LoVo (cell line): Measurements from ENCODE around the gene MCM6.

Source experiments
- DNase-seq: peaks from one replicate; pipeline ENCODE4 v3.0.0-alpha.2; 2016; ENCODE audit warnings: low spot score

Gene MCM6

GRCh38 chr2:135862718-135863117 is 13.5 kb downstream of the MCM6 start:
- no peak for DNase-seq

DNA sequence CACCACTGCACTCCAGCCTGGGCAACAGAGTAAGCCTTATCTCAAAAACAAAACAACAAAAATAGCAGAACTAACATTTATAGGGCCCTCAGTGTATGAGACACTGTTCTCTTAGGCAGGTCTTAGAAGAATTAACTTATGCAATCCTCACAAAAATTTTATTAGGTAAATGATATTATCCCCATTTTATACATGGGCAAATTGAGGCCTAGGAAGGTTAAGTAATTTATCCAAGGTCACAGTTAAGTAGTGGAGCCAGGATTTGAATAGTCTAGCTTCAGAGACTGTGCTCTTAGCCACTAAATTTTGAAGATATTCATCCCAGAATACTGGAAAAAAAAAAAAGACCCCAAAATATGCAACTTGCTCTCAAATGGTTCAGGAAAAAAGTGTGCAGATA is 22.8 kb downstream of the MCM6 start:
- no peak for DNase-seq

DNA sequence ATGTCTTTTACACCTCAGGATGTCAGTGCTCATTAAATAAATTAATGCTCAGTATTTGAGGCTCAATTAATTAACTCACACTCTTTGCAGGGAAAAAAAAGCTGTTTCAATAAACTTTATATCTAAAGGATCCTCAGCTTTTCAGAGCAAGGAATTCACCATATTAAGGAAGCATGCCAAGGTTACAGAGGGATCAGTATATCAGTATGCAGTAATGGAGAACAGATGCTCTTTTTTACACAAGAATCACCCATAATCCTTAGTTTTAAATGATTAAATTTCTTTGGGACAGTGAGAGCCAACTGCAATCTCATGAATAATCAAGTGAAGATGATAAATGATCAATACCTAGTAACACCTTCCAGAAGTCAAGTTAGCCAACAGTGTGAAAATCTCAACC is 24.4 kb downstream of the MCM6 start:
- no peak for DNase-seq

DNA sequence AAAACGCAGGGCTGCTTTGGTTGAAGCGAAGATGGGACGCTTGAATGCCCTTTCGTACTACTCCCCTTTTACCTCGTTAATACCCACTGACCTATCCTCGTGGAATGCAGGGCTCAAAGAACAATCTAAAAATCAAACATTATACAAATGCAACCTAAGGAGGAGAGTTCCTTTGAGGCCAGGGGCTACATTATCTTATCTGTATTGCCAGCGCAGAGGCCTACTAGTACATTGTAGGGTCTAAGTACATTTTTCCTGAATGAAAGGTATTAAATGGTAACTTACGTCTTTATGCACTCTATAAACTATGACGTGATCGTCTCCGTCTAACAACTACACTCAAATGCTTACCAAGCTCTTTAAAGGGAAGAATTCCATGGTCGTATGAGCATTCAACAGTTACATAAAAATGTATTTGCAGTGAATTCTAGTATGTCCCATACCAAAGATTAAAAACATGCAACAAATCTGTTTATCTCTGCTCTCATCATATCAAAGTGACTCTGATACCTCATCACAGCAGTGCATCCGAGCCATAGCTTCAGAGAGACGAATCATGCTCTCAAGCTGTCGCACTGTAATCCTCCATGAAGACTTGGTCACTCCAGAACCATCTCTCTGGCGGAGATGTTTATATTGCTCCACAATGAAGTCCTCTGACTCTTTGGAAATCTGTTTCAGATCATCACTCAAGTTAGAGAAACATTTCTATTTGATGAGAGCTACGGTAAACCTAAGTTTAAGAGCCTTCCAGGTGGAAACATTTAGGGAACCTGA is 25.2 kb downstream of the MCM6 start:
- DNase-seq = no peak

DNA sequence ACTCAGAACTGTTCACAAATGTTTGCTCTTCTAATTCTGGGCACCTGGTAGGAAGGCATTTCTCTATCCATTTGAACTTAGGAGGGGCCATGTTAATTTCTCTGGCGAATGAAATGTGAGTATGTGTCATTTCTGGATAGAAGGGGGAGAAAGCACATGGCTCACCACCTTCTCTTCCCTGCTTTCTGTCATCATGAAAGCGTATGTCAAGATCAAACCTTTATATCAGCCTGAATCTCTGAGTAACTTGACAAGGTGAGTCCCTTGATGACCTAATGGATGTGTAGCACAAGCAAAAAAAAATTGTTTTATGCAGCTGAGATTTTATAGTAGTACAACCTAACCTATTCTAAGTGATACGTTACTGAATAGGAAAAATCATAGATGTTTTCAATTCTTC is 27.2 kb downstream of the MCM6 start:
- no peak for DNase-seq

DNA sequence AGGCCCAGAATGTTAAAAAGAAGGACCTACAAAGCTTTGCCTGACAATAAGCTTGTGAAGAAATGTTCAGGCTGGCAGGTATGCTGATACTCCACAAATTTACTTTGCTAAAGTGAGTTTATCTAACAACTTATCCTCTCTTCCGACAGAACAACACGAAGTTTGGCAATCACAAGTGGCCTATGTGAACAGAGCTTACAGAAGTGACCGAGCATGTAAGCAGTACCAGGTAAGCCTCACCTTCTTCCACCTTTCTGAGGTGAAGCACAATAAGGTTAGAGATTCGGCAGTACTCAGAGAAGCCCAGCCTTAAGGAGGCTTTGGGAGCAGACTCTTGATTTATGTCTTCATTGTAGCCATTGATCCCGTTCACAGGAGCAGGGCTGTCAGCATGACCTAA is 30.2 kb downstream of the MCM6 start:
- DNase-seq = no peak

DNA sequence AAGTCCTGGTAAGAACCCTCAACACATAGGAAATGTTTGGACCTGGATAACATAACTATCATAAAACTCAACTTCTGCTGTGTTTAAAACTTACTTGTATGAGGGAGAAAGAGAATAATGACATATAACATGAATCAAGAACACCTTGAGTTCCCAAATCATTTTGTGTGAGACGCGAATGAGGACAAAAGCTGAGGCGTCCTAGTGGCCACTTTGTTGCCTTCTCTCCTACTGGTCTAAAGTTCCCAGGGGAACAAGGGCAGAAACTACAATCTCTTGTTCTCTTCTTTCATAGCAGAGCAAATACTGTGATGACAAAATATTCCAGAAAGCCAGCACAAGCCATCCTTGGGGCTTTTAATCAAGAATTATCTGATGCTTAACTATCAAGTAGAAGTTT is 31.0 kb downstream of the MCM6 start:
- no peak for DNase-seq

DNA sequence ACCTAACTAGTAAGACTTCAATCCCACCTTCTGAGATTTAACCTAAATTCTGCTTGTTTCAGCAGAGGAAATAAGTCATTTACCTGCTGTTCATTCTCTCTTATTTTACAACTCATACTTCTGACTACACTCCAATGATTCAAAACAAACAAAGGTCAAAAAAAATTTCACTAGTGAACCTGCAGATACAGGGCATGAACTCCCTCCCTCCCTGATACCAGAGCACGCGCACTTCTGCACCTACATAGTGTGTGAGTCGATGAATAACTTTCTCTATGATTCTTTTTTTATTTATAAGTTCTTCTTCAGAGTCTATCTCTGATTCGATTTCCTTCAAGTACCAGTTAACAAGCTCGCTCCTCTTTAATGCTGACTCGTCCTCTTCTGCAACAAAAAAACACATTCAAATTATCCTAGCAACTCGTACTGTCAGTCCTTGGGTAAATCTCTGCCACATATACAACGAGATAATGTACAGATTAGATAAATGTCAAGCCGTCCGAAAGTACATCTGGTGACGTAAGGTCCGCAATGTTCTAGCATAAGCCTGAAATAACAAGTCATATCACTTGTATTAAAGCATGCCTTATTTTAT is 31.8 kb downstream of the MCM6 start:
- no peak for DNase-seq

- DNase-seq = no peak
Measured at GRCh38 chr2:135843671-135844070, 32.6 kb downstream of the MCM6 start.

- DNase-seq = no peak
Measured at GRCh38 chr2:135840601-135841000, 35.6 kb downstream of the MCM6 start.

DNA sequence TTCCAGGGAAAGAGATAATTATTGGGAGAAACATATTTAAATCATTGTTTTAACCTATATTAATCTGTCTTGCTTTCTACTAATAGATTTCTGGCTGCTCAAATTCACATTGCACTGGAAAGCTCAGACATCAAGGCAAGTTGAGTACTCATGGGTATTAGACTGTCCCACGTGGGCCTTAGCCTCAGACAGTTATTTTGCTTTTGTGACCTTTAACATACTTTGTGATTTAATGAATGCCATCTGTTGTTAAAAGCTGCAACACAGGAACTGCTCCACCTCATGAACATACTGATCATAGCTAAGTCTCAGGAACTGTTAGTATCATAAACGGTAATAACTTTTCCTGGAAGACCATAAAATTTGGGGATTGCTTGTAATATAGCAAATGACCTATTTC is 36.5 kb downstream of the MCM6 start:
- no peak for DNase-seq

GRCh38 chr2:135838502-135838901 is 37.7 kb downstream of the MCM6 start:
- no peak for DNase-seq

DNA sequence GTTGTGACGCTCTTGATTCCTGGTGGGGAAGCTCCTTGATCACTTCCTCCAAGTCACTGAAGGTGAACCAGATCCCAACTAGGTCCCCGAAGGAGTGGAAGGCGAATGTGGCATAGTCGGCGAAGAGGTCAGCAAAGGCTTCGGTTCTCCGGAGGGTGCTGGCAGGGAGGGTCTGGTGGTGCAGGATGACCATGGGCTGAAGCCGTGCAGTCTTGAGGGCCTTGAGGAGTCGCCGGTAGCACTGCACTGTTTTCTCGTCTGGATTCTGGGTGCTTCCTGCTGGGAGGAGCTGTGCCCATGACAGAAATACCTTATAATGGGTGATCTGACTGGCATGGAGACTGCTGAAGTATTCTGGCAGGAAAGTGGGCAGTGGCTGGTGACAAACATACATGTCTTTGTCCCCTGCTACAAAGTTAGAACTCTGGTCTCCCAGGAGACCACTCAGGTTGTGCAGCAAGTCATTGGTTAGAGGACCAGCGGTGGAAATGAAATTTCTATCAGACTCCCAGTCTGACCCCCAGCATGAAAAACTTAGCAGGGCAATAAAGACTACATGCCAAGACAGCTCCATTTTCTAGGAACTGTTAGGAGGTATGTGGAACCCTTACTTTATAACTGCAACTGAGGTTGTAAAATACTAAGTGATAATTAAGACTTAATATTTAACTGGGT is 39.5 kb downstream of the MCM6 start, which contains the start of gene LCT:
Gene LCT (minus strand): TSS at position 589 of the 675 bp plus-strand sequence. CDS start 15 bp downstream, at position 574.
- no peak for DNase-seq

DNA sequence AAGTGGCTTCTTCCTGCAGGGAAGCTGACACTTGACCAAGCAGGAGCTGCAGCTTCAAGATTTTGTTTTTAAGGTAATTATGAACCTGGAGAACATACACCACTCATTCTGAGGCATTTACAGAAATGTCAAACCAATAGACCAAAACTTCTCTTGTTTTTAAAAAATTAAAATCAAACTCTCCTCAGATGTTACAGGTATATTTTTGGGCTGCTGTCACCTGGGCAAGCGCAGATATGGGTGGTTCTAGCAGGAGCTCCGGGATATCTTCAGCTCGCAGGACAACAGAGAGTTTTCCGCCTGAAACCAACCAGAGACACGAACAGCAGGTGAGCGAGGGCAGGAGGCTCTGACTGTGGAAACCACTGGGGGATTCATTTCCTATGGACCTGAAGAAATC is 43.4 kb downstream of the MCM6 start:
- no peak for DNase-seq

- DNase-seq = no peak
Measured at GRCh38 chr2:135831180-135831812, 44.9 kb downstream of the MCM6 start.

GRCh38 chr2:135829378-135830135 is 46.7 kb downstream of the MCM6 start:
- DNase-seq = no peak

GRCh38 chr2:135826544-135826943 is 49.7 kb downstream of the MCM6 start:
- DNase-seq = no peak

- no peak for DNase-seq
Measured at GRCh38 chr2:135825550-135826176, 50.6 kb downstream of the MCM6 start.

DNA sequence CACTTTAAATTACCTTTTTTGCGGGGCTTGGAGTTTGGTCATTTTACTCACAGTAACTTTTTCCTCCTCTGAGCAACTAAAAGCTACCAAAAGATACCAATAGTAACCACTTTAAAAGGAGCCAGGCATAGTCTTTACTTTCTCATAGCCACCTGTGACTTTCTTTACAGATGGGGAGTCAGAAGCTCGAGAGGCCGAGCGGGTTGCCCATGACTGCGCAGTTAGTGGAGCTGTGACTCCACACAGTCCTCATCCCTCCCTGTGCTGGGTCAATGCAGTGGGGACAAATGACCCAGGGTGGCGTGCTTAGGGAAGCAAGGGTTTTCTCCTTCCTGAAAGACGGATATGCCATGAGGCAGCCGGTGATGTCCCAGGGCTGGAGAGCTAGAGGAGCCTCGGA is 51.1 kb downstream of the MCM6 start:
- DNase-seq = no peak

GRCh38 chr2:135822855-135823254 is 53.4 kb downstream of the MCM6 start:
- DNase-seq = no peak

GRCh38 chr2:135821190-135821589 is 55.1 kb downstream of the MCM6 start:
- no peak for DNase-seq
